Motor neuron (in vitro differentiated cells): ENCODE results near the gene KIRREL3. TPM values are rescaled to one million over a fixed set of nuclear protein-coding genes. Genes with fewer than 3 reads are reported as not detected.
A peak's percentile ranks its signal among the peaks of the same experiment; 100 is the strongest.

Experiments used
- ATAC-seq, 8 experiments: fragments of 200-7000 bp; cut with Tn5 transposase; replicated peaks in 6 of 8; 2 replicates each; pipeline ENCODE4 v1.8.0; 2021; ENCODE audit warnings: mild to moderate bottlenecking in 8 of 8, moderate library complexity in 8 of 8
- H3K27ac ChIP-seq, 2 donors: fragments of 250-450 bp; sonication (Bioruptor Pico); 2 replicates each; pipeline ENCODE4 v1.9.0; 2021; ENCODE audit warnings: antibody characterized with exemption in 2 of 2, mild to moderate bottlenecking in 2 of 2, moderate library complexity in 1 of 2
- H3K4me1 ChIP-seq, 2 donors: fragments of 250-450 bp; sonication (Bioruptor Pico); replicated peaks in 1 of 2; 2 replicates each; pipeline ENCODE4 v1.6.1; 2021; ENCODE audit warnings: antibody characterized with exemption in 2 of 2, mild to moderate bottlenecking in 2 of 2, moderate library complexity in 1 of 2
- H3K4me3 ChIP-seq, 5 donors: fragments of 250-450 bp; sonication (Bioruptor Pico); 2 replicates each; pipeline ENCODE4 v1.9.0; 2021; ENCODE audit warnings: antibody characterized with exemption in 5 of 5, mild to moderate bottlenecking in 5 of 5, moderate library complexity in 4 of 5
- WGBS, 10 experiments: fragments of 450-650 bp; shearing (Covaris generic); methylation state at CpG; one replicate each; pipeline ENCODE4 v1.0.0; 2022; 5-methylcytosine and 5-hydroxymethylcytosine counted together
- in situ Hi-C, 9 experiments: fragments of 400-800 bp; cut with MboI; loops; one replicate each; pipeline ENCODE4 v1.15.0; 2021; ENCODE audit warnings: low sequenced_read_pairs in 9 of 9, low pct_unique_long_range_greater_than_20kb in 2 of 9; ENCODE audit not compliant: unreplicated experiment in 9 of 9
- total RNA-seq, 8 experiments: library from RNA; unstranded; fragments of 300-600 nt; gene quantifications; 2 replicates each; pipeline versions ENCODE4 v1.2.3 to v1.2.4, GENCODE V29; 2022

Gene KIRREL3
- total RNA-seq, 8 experiments from 2014 or later: 3.2 to 53.1 (median 4.8) TPM

GRCh38 chr11:126602993-126603392, 397.6 kb downstream of the KIRREL3 start:
- Histone ChIP-seq H3K4me1 (peaks cover 42 to 47% of the 10 kb centered on the region in 2 donors), H3K27ac (no peak overlapping the region), H3K4me3 (no peak overlapping the region)
- in situ Hi-C loops: loop anchor here in 5 of 9 experiments (10.0 to 25.0 kb wide), 2 partner anchors 158 to 384 kb away; no protein-coding TSS in a partner anchor
- WGBS, 10 experiments: 11 to 100% (median 65%) methylated on average over 1 to 4 of the region's 6 CpGs; no CpG with 5 or more reads in 3 of the 10 experiments
- ATAC-seq: no peak

- ATAC-seq: no peak
These were observed 398.1 kb downstream of the KIRREL3 start for GRCh38 chr11:126602349-126602940.

GRCh38 chr11:126601550-126602215, 398.9 kb downstream of the KIRREL3 start:
- H3K4me1 ChIP-seq: peaks cover 31 to 38% of the 10 kb centered on the region in 2 donors
- 29 to 89% (median 53%) methylated on average over 1 to 17 of the region's 22 CpGs; no CpG with 5 or more reads in 4 of the 10 experiments for WGBS, 10 experiments
- in situ Hi-C loops: loop anchor here in 5 of 9 experiments (10.0 to 25.0 kb wide), 2 partner anchors 157 to 386 kb away; no protein-coding TSS in a partner anchor
- H3K4me3 ChIP-seq: no peak overlapping the region
- ATAC-seq: peak in 5 of 8 experiments; percentile 50 to 77 (median 54)
- H3K27ac ChIP-seq: no peak overlapping the region

More at GRCh38 chr11:126602349-126602940, 398.1 kb downstream of the KIRREL3 start:
- in situ Hi-C loops: loop anchor here in 5 of 9 experiments (10.0 to 25.0 kb wide), 2 partner anchors 158 to 385 kb away; no protein-coding TSS in a partner anchor
- Histone ChIP-seq H3K4me1 (peaks cover 36 to 41% of the 10 kb centered on the region in 2 donors), H3K27ac (no peak overlapping the region), H3K4me3 (no peak overlapping the region)
- 60 to 100% (median 91%) methylated on average over 1 to 5 of the region's 12 CpGs; no CpG with 5 or more reads in 6 of the 10 experiments for WGBS, 10 experiments

- Histone ChIP-seq H3K4me3 (no peak overlapping the region), H3K27ac (no peak overlapping the region), H3K4me1 (peaks cover 31 to 38% of the 10 kb centered on the region in 2 donors)
- ATAC-seq: peak in 2 of 8 experiments; percentile 10 to 49
- in situ Hi-C loops: loop anchor here in 5 of 9 experiments (10.0 to 25.0 kb wide), 2 partner anchors 156 to 386 kb away; no protein-coding TSS in a partner anchor
- 46 to 88% (median 65%) methylated on average over 1 to 5 of the region's 5 CpGs; no CpG with 5 or more reads in 2 of the 10 experiments for WGBS, 10 experiments
These were observed 399.4 kb downstream of the KIRREL3 start for GRCh38 chr11:126601136-126601535.

- Histone ChIP-seq H3K4me3 (no peak overlapping the region), H3K4me1 (peaks cover 31 to 38% of the 10 kb centered on the region in 2 donors), H3K27ac (no peak overlapping the region)
- ATAC-seq: peak in 4 of 8 experiments; percentile 25 to 71 (median 44)
- in situ Hi-C loops: no loop called here
- 36 to 100% (median 45%) methylated on average over 1 to 6 of the region's 7 CpGs; no CpG with 5 or more reads in 1 of the 10 experiments for WGBS, 10 experiments
These were observed 401.2 kb downstream of the KIRREL3 start for GRCh38 chr11:126599217-126599897.

- H3K27ac ChIP-seq: no peak overlapping the region
- H3K4me1 ChIP-seq: peaks cover 31 to 39% of the 10 kb centered on the region in 2 donors
- in situ Hi-C loops: no loop called here
- ATAC-seq: peak in 5 of 8 experiments; percentile 9 to 63 (median 55)
- WGBS, 10 experiments: 0 to 94% (median 66%) methylated on average over 1 to 4 of the region's 5 CpGs; no CpG with 5 or more reads in 2 of the 10 experiments
- H3K4me3 ChIP-seq: no peak overlapping the region
These were observed 402.0 kb downstream of the KIRREL3 start for GRCh38 chr11:126598344-126599216.

- in situ Hi-C loops: no loop called here
- no peak for ATAC-seq
- no peak overlapping the region for H3K27ac ChIP-seq
These were observed 403.5 kb downstream of the KIRREL3 start for GRCh38 chr11:126597041-126597440.

GRCh38 chr11:126596474-126596873, 404.1 kb downstream of the KIRREL3 start:
- Histone ChIP-seq H3K4me1 (peaks cover 33 to 41% of the 10 kb centered on the region in 2 donors), H3K4me3 (no peak overlapping the region), H3K27ac (no peak overlapping the region)
- in situ Hi-C loops: no loop called here
- no peak for ATAC-seq
- 64 to 100% (median 91%) methylated on average over 1 to 3 of the region's 3 CpGs; no CpG with 5 or more reads in 4 of the 10 experiments for WGBS, 10 experiments

More at GRCh38 chr11:126597041-126597440, 403.5 kb downstream of the KIRREL3 start:
- peaks cover 39 to 46% of the 10 kb centered on the region in 2 donors for H3K4me1 ChIP-seq
- 60 to 100% (median 72%) methylated on average over 1 to 7 of the region's 10 CpGs; no CpG with 5 or more reads in 2 of the 10 experiments for WGBS, 10 experiments
- no peak overlapping the region for H3K4me3 ChIP-seq

GRCh38 chr11:126595560-126595959, 405.0 kb downstream of the KIRREL3 start:
- in situ Hi-C loops: no loop called here
- ATAC-seq: no peak
- no peak overlapping the region for H3K4me3 ChIP-seq
- H3K27ac ChIP-seq: no peak overlapping the region
- H3K4me1 ChIP-seq: peaks cover 24 to 31% of the 10 kb centered on the region in 2 donors
- 75 to 100% (median 85%) methylated on average over 1 to 2 of the region's 3 CpGs; no CpG with 5 or more reads in 6 of the 10 experiments for WGBS, 10 experiments

GRCh38 chr11:126594921-126595367, 405.6 kb downstream of the KIRREL3 start:
- no peak for ATAC-seq
- Histone ChIP-seq H3K4me1 (peaks cover 23 to 30% of the 10 kb centered on the region in 2 donors), H3K4me3 (no peak overlapping the region), H3K27ac (no peak overlapping the region)
- WGBS, 10 experiments: no CpG with 5 or more reads among the region's 9 CpGs
- in situ Hi-C loops: no loop called here

GRCh38 chr11:126592496-126593410, 407.8 kb downstream of the KIRREL3 start:
- H3K27ac ChIP-seq: no peak overlapping the region
- WGBS, 10 experiments: 81 to 85% methylated on average over 4 of the region's 21 CpGs; no CpG with 5 or more reads in 8 of the 10 experiments
- H3K4me3 ChIP-seq: no peak overlapping the region
- ATAC-seq: peak; percentile 27 to 84 (median 72)
- H3K4me1 ChIP-seq: peaks cover 22 to 33% of the 10 kb centered on the region in 2 donors
- in situ Hi-C loops: no loop called here
